Endothelial cell of umbilical vein (primary cell): Measurements from ENCODE around the gene BABAM2. TPM values are rescaled to one million over a fixed set of nuclear protein-coding genes. Genes with fewer than 3 reads are reported as not detected.
"Not testable (repeated sequence)": the region's sequence is repeated elsewhere in the genome, so short reads cannot be mapped to it uniquely, and the experiment has no call there.

Source experiments
- BruUV-seq: library from RNA; stranded (reverse); fragments of 400-500 nt; replicated peaks from 2 replicates; lab custom pipeline; 2021; lab: Mats Ljungman, UMichigan
- CTCF ChIA-PET: fragments of 300-600, 350-600 bp; sonication (Branson Sonifier 250); formaldehyde crosslinking; loops from one replicate; lab custom pipeline; 2021; ENCODE audit warnings: antibody characterized with exemption, inconsistent platforms; lab: Charles Lee
- POLR2A ChIA-PET: fragments of 300-600, 350-600 bp; sonication (Branson Sonifier 250); formaldehyde crosslinking; loops from one replicate; lab custom pipeline; 2021; ENCODE audit warnings: antibody characterized with exemption, inconsistent platforms; lab: Charles Lee
- DNase-seq: peaks from one replicate; pipeline ENCODE4 v3.0.0-alpha.2; 2011; ENCODE audit warnings: low read depth, low spot score
- FAIRE-seq: peaks from 2 replicates; lab custom pipeline; 2011; peaks lifted over from hg19 to GRCh38; lab: Jason Lieb, UNC
- H2AFZ ChIP-seq: 2 replicates; pipeline ENCODE4 v1.6.0; 2012; ENCODE audit warnings: low read depth, low read length, control low read depth, inconsistent platforms
- H3K27ac ChIP-seq: 2 replicates; pipeline ENCODE4 v1.5.1; 2011; ENCODE audit warnings: low read depth, mild to moderate bottlenecking, control low read depth, low read length, moderate library complexity; ENCODE audit not compliant: insufficient read depth
- H3K27me3 ChIP-seq, 2 experiments: 2 replicates each; pipeline versions ENCODE4 v1.6.0 to v1.6.1; 2011; ENCODE audit warnings: low read length in 2 of 2, mixed read lengths in 1 of 2; ENCODE audit not compliant: control insufficient read depth in 2 of 2, insufficient read depth in 2 of 2
- H3K36me3 ChIP-seq, 2 experiments: 2 replicates in 1 of 2; 3 replicates in 1 of 2; pipeline ENCODE4 v1.5.1; 2011; ENCODE audit warnings: low read length in 2 of 2, mild to moderate bottlenecking in 1 of 2, moderate library complexity in 1 of 2; ENCODE audit not compliant: control insufficient read depth in 2 of 2, insufficient read depth in 2 of 2; ENCODE audit errors: extremely low read depth in 1 of 2
- H3K4me1 ChIP-seq: 3 replicates; pipeline ENCODE4 v1.5.1; 2011; ENCODE audit warnings: mild to moderate bottlenecking, low read length; ENCODE audit not compliant: control insufficient read depth, insufficient read depth; ENCODE audit errors: extremely low read depth
- H3K4me2 ChIP-seq: 2 replicates; pipeline ENCODE4 v1.6.1; 2011; ENCODE audit warnings: low read length, control low read depth, mixed read lengths; ENCODE audit not compliant: insufficient read depth
- H3K4me3 ChIP-seq, 3 experiments: fragments of 200-600 bp in 1 of 3; sonication (generic), shearing (Covaris generic) in 1 of 3; replicated peaks in 1 of 3; 2 replicates each; pipeline ENCODE4 v1.5.1; 2011 to 2016; ENCODE audit warnings: control low read depth in 3 of 3, low read length in 3 of 3, mild to moderate bottlenecking in 2 of 3, inconsistent platforms in 1 of 3, low read depth in 1 of 3, moderate library complexity in 1 of 3; ENCODE audit not compliant: insufficient read depth in 1 of 3
- H3K79me2 ChIP-seq: 2 replicates; pipeline ENCODE4 v1.6.0; 2012; ENCODE audit warnings: low read length, inconsistent platforms; ENCODE audit not compliant: control insufficient read depth, insufficient read depth
- H3K9ac ChIP-seq: replicated peaks from 2 replicates; pipeline ENCODE3; 2011; ENCODE audit warnings: low read length, control low read depth; ENCODE audit not compliant: insufficient read depth; ENCODE audit errors: extremely low read depth
- H3K9me1 ChIP-seq: replicated peaks from 3 replicates; pipeline ENCODE4 v1.6.0; 2011; ENCODE audit warnings: mild to moderate bottlenecking, low read length; ENCODE audit not compliant: control insufficient read depth, insufficient read depth; ENCODE audit errors: extremely low read depth
- H3K9me3 ChIP-seq: replicated peaks from 2 replicates; pipeline ENCODE4 v1.5.1; 2012; ENCODE audit warnings: low read length, inconsistent platforms; ENCODE audit not compliant: control insufficient read depth, insufficient read depth
- H4K20me1 ChIP-seq: replicated peaks from 2 replicates; pipeline ENCODE3; 2011; ENCODE audit warnings: mild to moderate bottlenecking, low read length; ENCODE audit not compliant: control insufficient read depth, insufficient read depth; ENCODE audit errors: extremely low read depth
- EZH2 ChIP-seq: IDR thresholded peaks from 2 replicates; pipeline ENCODE4 v1.6.1; 2012; ENCODE audit warnings: borderline replicate concordance, low read depth, mild to moderate bottlenecking, moderate library complexity, low read length, inconsistent platforms; ENCODE audit not compliant: severe bottlenecking
- FOS ChIP-seq: IDR thresholded peaks from 2 replicates; pipeline ENCODE4 v1.6.1; 2011; ENCODE audit warnings: mild to moderate bottlenecking, low read length, moderate library complexity, borderline replicate concordance; ENCODE audit not compliant: insufficient read depth
- dilution Hi-C: fragments of 300-500 bp; cut with MboI; formaldehyde crosslinking; loops from one replicate; pipeline ENCODE4 v1.15.0; 2019; ENCODE audit warnings: low sequenced_read_pairs; ENCODE audit not compliant: extremely low pct_ligation_motif_present
- intact Hi-C: fragments of 100-400 bp; cut with micrococcal nuclease; formaldehyde crosslinking; loops from one replicate; pipeline ENCODE4 v1.10.0; 2022
- polyA plus RNA-seq, 4 experiments: library from polyadenylated mRNA; depleted of rRNA in 3 of 4; stranded (reverse) in 3 of 4; unstranded in 1 of 4; fragments of >200 nt; gene quantifications; 2 replicates each; pipeline versions ENCODE4 v1.2.1 to v1.2.3, GENCODE V29; 2011 to 2012; ENCODE audit warnings: missing spikeins in 1 of 4
- total RNA-seq: library from RNA; stranded (reverse); gene quantifications from 2 replicates; pipeline ENCODE4 v1.2.3, GENCODE V29; 2021

The BABAM2 gene
- total and polyA plus RNA-seq, 2 donors (not counting 3 experiments of a cell fraction or from before 2014, with no cell fraction given) = 19.9 to 27.6 TPM

- no peaks in the 10 kb centered on the region for H4K20me1 ChIP-seq
- intact Hi-C loops = no loop called here
- no peak overlapping the region for H3K9ac ChIP-seq
- no TSS peak for BruUV-seq
- FAIRE-seq = no peak
- no peaks in the 10 kb centered on the region for H3K79me2 ChIP-seq
- POLR2A ChIA-PET = no interaction called here
- H3K27ac ChIP-seq = no peak overlapping the region
- no peak for DNase-seq
- no peaks in the 10 kb centered on the region for H3K9me3 ChIP-seq
- dilution Hi-C loops = no loop called here
- peaks cover 4% of the 10 kb centered on the region for H3K4me1 ChIP-seq
- CTCF ChIA-PET = no interaction called here
- no peak overlapping the region for H3K4me3 ChIP-seq
- no peak overlapping the region for H3K4me2 ChIP-seq
- TF ChIP-seq EZH2 (no peak), FOS (no peak)
- no peaks in the 10 kb centered on the region for H3K9me1 ChIP-seq
- no peak overlapping the region for H2AFZ ChIP-seq
- no peaks in the 10 kb centered on the region for H3K27me3 ChIP-seq
- no peaks in the 10 kb centered on the region for H3K36me3 ChIP-seq
Measured at GRCh38 chr2:27967076-27967475, 76.5 kb downstream of the BABAM2 start.

GRCh38 chr2:27968045-27968444 lies 77.5 kb downstream of the BABAM2 start:
- POLR2A ChIA-PET, H3K4me2 ChIP-seq, dilution Hi-C loops: not testable (repeated sequence)

GRCh38 chr2:27968957-27969356 lies 78.4 kb downstream of the BABAM2 start:
- POLR2A ChIA-PET, H3K9me3 ChIP-seq, H3K4me2 ChIP-seq, H3K4me1 ChIP-seq, H3K4me3 ChIP-seq, CTCF ChIA-PET, H3K79me2 ChIP-seq, H2AFZ ChIP-seq, H3K27ac ChIP-seq, H4K20me1 ChIP-seq, DNase-seq, H3K9me1 ChIP-seq, BruUV-seq, H3K9ac ChIP-seq, dilution Hi-C loops, H3K27me3 ChIP-seq, H3K36me3 ChIP-seq, FAIRE-seq, intact Hi-C loops: not testable (repeated sequence)

More at GRCh38 chr2:27968045-27968444, 77.5 kb downstream of the BABAM2 start:
- H3K4me1 ChIP-seq, H4K20me1 ChIP-seq, H3K9ac ChIP-seq, H3K4me3 ChIP-seq, DNase-seq, H3K27ac ChIP-seq, H3K27me3 ChIP-seq, intact Hi-C loops, H3K9me1 ChIP-seq, H3K9me3 ChIP-seq, FAIRE-seq, H2AFZ ChIP-seq, BruUV-seq, H3K36me3 ChIP-seq, CTCF ChIA-PET, H3K79me2 ChIP-seq: not testable (repeated sequence)
